GM12878 (cell line): ENCODE results near the gene AQP11. TPM values are rescaled to one million over a fixed set of nuclear protein-coding genes. Genes with fewer than 3 reads are reported as not detected.

ENCODE experiments used
- ATAC-seq: fragments of 200-7000 bp; cut with Tn5 transposase; 3 replicates; pipeline ENCODE4 v1.9.1; 2020; ENCODE audit warnings: mild to moderate bottlenecking, moderate library complexity
- BruUV-seq: library from RNA; stranded (reverse); fragments of 400-500 nt; replicated peaks from 2 replicates; lab custom pipeline; 2021; lab: Mats Ljungman, UMichigan
- CTCF ChIA-PET: fragments of 300-600 bp; sonication (Branson Sonifier 250); formaldehyde crosslinking; extraction: SDS; loops from one replicate; lab custom pipeline; 2021; ENCODE audit warnings: inconsistent platforms; lab: Yijun Ruan, JAX
- POLR2A ChIA-PET: fragments of 350-600 bp; formaldehyde crosslinking; extraction: SDS; loops from one replicate; lab custom pipeline; 2021; ENCODE audit warnings: inconsistent platforms; lab: Charles Lee
- RAD21 ChIA-PET: fragments of 300-600 bp; sonication (Branson Sonifier 250); formaldehyde crosslinking; loops from one replicate; lab custom pipeline; 2023; ENCODE audit warnings: antibody characterized with exemption; ENCODE audit not compliant: unreplicated experiment; lab: Charles Lee
- SMC1A ChIA-PET: fragments of 300-600 bp; sonication (Branson Sonifier 250); formaldehyde crosslinking; loops from one replicate; lab custom pipeline; 2023; ENCODE audit not compliant: unreplicated experiment, uncharacterized antibody; lab: Charles Lee
- DNase-seq: peaks from one replicate; pipeline ENCODE4 v3.0.0-alpha.2; 2011; ENCODE audit warnings: low read depth, low spot score
- FAIRE-seq: peaks from 3 replicates; lab custom pipeline; 2011; peaks lifted over from hg19 to GRCh38; lab: Jason Lieb, UNC
- H2AFZ ChIP-seq: 2 replicates; pipeline ENCODE4 v1.6.0; 2011; ENCODE audit warnings: low read depth, low read length, control low read depth; ENCODE audit not compliant: control insufficient read depth
- H3K27ac ChIP-seq: 2 replicates; pipeline ENCODE4 v1.5.1; 2011; ENCODE audit warnings: control low read depth; ENCODE audit not compliant: control insufficient read depth, insufficient read depth
- H3K27me3 ChIP-seq, 2 experiments: replicated peaks in 1 of 2; 2 replicates each; pipeline versions ENCODE4 v1.6.0 to v1.6.1; 2011; ENCODE audit warnings: low read length in 1 of 2; ENCODE audit not compliant: control insufficient read depth in 2 of 2, insufficient read depth in 2 of 2
- H3K36me3 ChIP-seq, 2 experiments: 2 replicates each; pipeline ENCODE4 v1.5.1; 2011; ENCODE audit warnings: low read length in 1 of 2; ENCODE audit not compliant: control insufficient read depth in 2 of 2, insufficient read depth in 2 of 2
- H3K4me1 ChIP-seq: 2 replicates; pipeline ENCODE4 v1.6.1; 2011; ENCODE audit warnings: mild to moderate bottlenecking, low read length, moderate library complexity, mixed read lengths; ENCODE audit not compliant: control insufficient read depth, insufficient read depth
- H3K4me2 ChIP-seq: 2 replicates; pipeline ENCODE4 v1.6.0; 2011; ENCODE audit warnings: control low read depth; ENCODE audit not compliant: control insufficient read depth, insufficient read depth
- H3K4me3 ChIP-seq: fragments of 200-600 bp; sonication (generic); 2 replicates; pipeline ENCODE4 v1.5.1; 2016
- H3K79me2 ChIP-seq: 2 replicates; pipeline ENCODE4 v1.6.0; 2011; ENCODE audit warnings: low read length; ENCODE audit not compliant: control insufficient read depth, insufficient read depth
- H3K9ac ChIP-seq: 2 replicates; pipeline ENCODE4 v1.8.0; 2011; ENCODE audit warnings: low read length, control low read depth, mixed read lengths; ENCODE audit not compliant: control insufficient read depth, insufficient read depth
- H3K9me3 ChIP-seq: replicated peaks from 3 replicates; pipeline ENCODE4 v1.5.1; 2011; ENCODE audit warnings: mild to moderate bottlenecking, low read length; ENCODE audit not compliant: control insufficient read depth, insufficient read depth
- H4K20me1 ChIP-seq: 2 replicates; pipeline ENCODE4 v1.6.0; 2011; ENCODE audit not compliant: control insufficient read depth, insufficient read depth
- NFYA ChIP-seq: IDR thresholded peaks from 2 replicates; pipeline ENCODE4 v1.6.1; 2011; ENCODE audit warnings: low read depth, mild to moderate bottlenecking, low read length, improper control_type of control experiment, borderline replicate concordance
- POU2F2 ChIP-seq: IDR thresholded peaks from 3 replicates; pipeline ENCODE4 v1.6.1; 2011; ENCODE audit warnings: low read depth, mild to moderate bottlenecking, low read length, borderline replicate concordance
- RBBP5 ChIP-seq: fragments of 200-600 bp; sonication (generic); conservative IDR thresholded peaks from 2 replicates; pipeline ENCODE4 v1.6.1; 2016
- SREBF2 ChIP-seq: IDR thresholded peaks from 2 replicates; pipeline ENCODE4 v1.6.1; 2012; ENCODE audit warnings: mild to moderate bottlenecking, low read length
- YY1 ChIP-seq: IDR thresholded peaks from 2 replicates; pipeline ENCODE4 v1.6.1; 2011; ENCODE audit warnings: low read depth, mild to moderate bottlenecking, low read length
- WGBS: methylation state at CpG from one replicate; pipeline ENCODE4 v1.1.6; 2016; ENCODE audit warnings: low lambda C conversion rate; ENCODE audit not compliant: insufficient replicate concordance, insufficient coverage; ENCODE audit errors: missing lambda C conversion rate; 5-methylcytosine and 5-hydroxymethylcytosine counted together
- in situ Hi-C: fragments of 300-500 bp; cut with MboI; formaldehyde crosslinking; loops from 9 replicates; pipeline ENCODE4 v1.14.3; 2018; ENCODE audit warnings: mixed read lengths
- intact Hi-C: fragments of 100-400 bp; cut with micrococcal nuclease; formaldehyde crosslinking; loops from one replicate; pipeline ENCODE4 v1.14.2; 2022; ENCODE audit not compliant: unreplicated experiment
- polyA plus RNA-seq, 11 experiments: library from polyadenylated mRNA; depleted of rRNA in 4 of 11; unstranded in 6 of 11; stranded (reverse) in 5 of 11; fragments of >200 nt; fragmentation: Nextera tagmentation in 4 of 11; fragmentation: Illumina TruSeq in 1 of 11; extraction: Ambion mirVana in 4 of 11; extraction: Trizol in 1 of 11; gene quantifications; 1 replicate in 1 of 11; 2 replicates in 10 of 11; pipeline versions ENCODE4 v1.2.1 to v1.2.3, GENCODE V29; 2011 to 2016; ENCODE audit warnings: inconsistent platforms in 2 of 11, missing spikeins in 2 of 11, low read depth in 1 of 11
- total RNA-seq, 4 experiments: library from RNA; depleted of rRNA in 3 of 4; stranded (reverse); fragments of >200 nt in 3 of 4; fragmentation: Illumina TruSeq in 1 of 4; extraction: Trizol in 1 of 4; gene quantifications; 2 replicates each; pipeline versions ENCODE4 v1.2.1 to v1.2.3, GENCODE V29; 2013 to 2021
- TF ChIP-seq, protein P1 (sequence below): IDR thresholded peaks from 2 replicates; pipeline ENCODE4 v1.6.1; 2011; ENCODE audit warnings: mild to moderate bottlenecking, low read depth, low read length, moderate library complexity; ENCODE audit not compliant: insufficient replicate concordance
- TF ChIP-seq, protein P2 (sequence below): IDR thresholded peaks from 2 replicates; pipeline ENCODE4 v1.6.1; 2011; ENCODE audit warnings: borderline replicate concordance, low read depth, mild to moderate bottlenecking, moderate library complexity, mixed read lengths, low read length; ENCODE audit not compliant: insufficient read depth; ENCODE audit errors: extremely low read length
- TF ChIP-seq, protein P3 (sequence below): fragments of 450-650 bp; formaldehyde crosslinking; IDR thresholded peaks from 2 replicates; pipeline ENCODE4 v1.4.0; 2022; ENCODE audit warnings: mild to moderate bottlenecking, moderate library complexity

AQP11 gene
- total and polyA plus RNA-seq, 10 of the 15 experiments (the other 5 are each of a cell fraction or from before 2014, with no cell fraction given), result 0.14 to 2.1 (median 0.54) TPM

DNA sequence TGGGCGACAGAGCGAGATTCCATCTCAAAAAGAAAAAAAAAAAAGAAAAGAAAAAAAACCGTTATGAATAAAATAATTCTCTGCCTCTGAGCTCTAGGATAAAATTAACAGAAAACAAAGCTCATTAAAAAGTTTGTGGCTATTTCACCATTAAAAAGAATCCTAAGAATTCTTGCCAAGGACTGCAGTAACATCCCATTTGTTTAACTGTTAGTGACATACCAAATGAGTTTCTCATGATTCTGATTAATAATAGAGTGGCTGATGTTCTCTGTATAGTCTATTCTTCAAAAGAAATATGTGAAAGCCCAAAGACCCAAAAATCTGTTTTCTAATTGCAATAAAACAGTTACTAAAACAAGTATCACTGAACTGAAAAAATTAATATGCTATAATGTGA, 28.1 kb downstream of the AQP11 start:
- CTCF ChIA-PET, result interaction anchor here (0.7 to 3.1 kb wide), 8 partner anchors 12 to 490 kb away, joined by 3 to 20 read pairs (median 4); partner anchors contain the start of genes AQP11 and MYO7A
- peaks cover 0 to 25% of the 10 kb centered on the region in 2 experiments; a peak in 2 of 4 replicates for H3K36me3 ChIP-seq
- no TSS peak for BruUV-seq
- TF ChIP-seq, protein P1, sequence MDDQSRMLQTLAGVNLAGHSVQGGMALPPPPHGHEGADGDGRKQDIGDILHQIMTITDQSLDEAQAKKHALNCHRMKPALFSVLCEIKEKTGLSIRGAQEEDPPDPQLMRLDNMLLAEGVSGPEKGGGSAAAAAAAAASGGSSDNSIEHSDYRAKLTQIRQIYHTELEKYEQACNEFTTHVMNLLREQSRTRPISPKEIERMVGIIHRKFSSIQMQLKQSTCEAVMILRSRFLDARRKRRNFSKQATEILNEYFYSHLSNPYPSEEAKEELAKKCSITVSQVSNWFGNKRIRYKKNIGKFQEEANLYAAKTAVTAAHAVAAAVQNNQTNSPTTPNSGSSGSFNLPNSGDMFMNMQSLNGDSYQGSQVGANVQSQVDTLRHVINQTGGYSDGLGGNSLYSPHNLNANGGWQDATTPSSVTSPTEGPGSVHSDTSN, result no peak
- TF ChIP-seq RBBP5 (no peak), NFYA (no peak), SREBF2 (no peak), YY1 (no peak), POU2F2 (no peak)
- TF ChIP-seq, protein P2, sequence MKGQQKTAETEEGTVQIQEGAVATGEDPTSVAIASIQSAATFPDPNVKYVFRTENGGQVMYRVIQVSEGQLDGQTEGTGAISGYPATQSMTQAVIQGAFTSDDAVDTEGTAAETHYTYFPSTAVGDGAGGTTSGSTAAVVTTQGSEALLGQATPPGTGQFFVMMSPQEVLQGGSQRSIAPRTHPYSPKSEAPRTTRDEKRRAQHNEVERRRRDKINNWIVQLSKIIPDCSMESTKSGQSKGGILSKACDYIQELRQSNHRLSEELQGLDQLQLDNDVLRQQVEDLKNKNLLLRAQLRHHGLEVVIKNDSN, result no peak
- TF ChIP-seq, protein P3, sequence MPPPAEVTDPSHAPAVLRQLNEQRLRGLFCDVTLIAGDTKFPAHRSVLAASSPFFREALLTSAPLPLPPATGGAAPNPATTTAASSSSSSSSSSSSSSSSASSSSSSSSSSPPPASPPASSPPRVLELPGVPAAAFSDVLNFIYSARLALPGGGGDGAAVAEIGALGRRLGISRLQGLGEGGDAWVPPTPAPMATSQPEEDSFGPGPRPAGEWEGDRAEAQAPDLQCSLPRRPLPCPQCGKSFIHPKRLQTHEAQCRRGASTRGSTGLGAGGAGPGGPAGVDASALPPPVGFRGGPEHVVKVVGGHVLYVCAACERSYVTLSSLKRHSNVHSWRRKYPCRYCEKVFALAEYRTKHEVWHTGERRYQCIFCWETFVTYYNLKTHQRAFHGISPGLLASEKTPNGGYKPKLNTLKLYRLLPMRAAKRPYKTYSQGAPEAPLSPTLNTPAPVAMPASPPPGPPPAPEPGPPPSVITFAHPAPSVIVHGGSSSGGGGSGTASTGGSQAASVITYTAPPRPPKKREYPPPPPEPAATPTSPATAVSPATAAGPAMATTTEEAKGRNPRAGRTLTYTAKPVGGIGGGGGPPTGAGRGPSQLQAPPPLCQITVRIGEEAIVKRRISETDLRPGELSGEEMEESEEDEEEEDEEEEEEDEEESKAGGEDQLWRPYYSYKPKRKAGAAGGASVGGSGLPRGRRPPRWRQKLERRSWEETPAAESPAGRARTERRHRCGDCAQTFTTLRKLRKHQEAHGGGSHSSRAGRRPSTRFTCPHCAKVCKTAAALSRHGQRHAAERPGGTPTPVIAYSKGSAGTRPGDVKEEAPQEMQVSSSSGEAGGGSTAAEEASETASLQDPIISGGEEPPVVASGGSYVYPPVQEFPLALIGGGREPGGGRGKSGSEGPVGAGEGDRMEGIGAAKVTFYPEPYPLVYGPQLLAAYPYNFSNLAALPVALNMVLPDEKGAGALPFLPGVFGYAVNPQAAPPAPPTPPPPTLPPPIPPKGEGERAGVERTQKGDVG (CRISPR knock-in tag), result no peak
- TF ChIP-seq, all 136 proteins: peak for 0
- H3K4me2 ChIP-seq, result no peak overlapping the region
- RAD21 ChIA-PET, result interaction anchor here (1.0 kb wide), 1 partner anchor 422 kb away, joined by 4 read pairs; no protein-coding TSS in a partner anchor
- WGBS, result 88% methylated on average over 3 of the region's 3 CpGs
- no peak overlapping the region for H3K4me3 ChIP-seq
- no peak overlapping the region for H2AFZ ChIP-seq
- FAIRE-seq (no peak), DNase-seq (no peak), ATAC-seq (no peak)
- SMC1A ChIA-PET, result interaction anchor here (0.7 to 2.7 kb wide), 6 partner anchors 12 to 432 kb away, joined by 3 to 13 read pairs (median 4); no protein-coding TSS in a partner anchor
- intact Hi-C loops, result loop anchor here (2.0 to 10.0 kb wide), 3 partner anchors 143 to 423 kb away; partner anchors contain the start of gene PAK1
- H3K27ac ChIP-seq, result no peak overlapping the region
- no peaks in the 10 kb centered on the region for H3K9me3 ChIP-seq
- H3K79me2 ChIP-seq, result no peaks in the 10 kb centered on the region
- in situ Hi-C loops, result no loop called here
- POLR2A ChIA-PET, result interaction anchor here (0.6 to 0.9 kb wide), 2 partner anchors 13 to 43 kb away, joined by 3 read pairs; no protein-coding TSS in a partner anchor
- no peaks in the 10 kb centered on the region for H4K20me1 ChIP-seq
- no peaks in the 10 kb centered on the region for H3K27me3 ChIP-seq
- H3K9ac ChIP-seq, result no peak overlapping the region
- H3K4me1 ChIP-seq, result no peaks in the 10 kb centered on the region
